Endothelial cell of umbilical vein (primary cell): ENCODE data around the gene SCAI. TPM values are rescaled to one million over a fixed set of nuclear protein-coding genes. Genes with fewer than 3 reads are reported as not detected.

ENCODE experiments used
- BruUV-seq: library from RNA; stranded (reverse); fragments of 400-500 nt; replicated peaks from 2 replicates; lab custom pipeline; 2021; lab: Mats Ljungman, UMichigan
- CTCF ChIA-PET: fragments of 300-600, 350-600 bp; sonication (Branson Sonifier 250); formaldehyde crosslinking; loops from one replicate; lab custom pipeline; 2021; ENCODE audit warnings: antibody characterized with exemption, inconsistent platforms; lab: Charles Lee
- POLR2A ChIA-PET: fragments of 300-600, 350-600 bp; sonication (Branson Sonifier 250); formaldehyde crosslinking; loops from one replicate; lab custom pipeline; 2021; ENCODE audit warnings: antibody characterized with exemption, inconsistent platforms; lab: Charles Lee
- DNase-seq: peaks from one replicate; pipeline ENCODE4 v3.0.0-alpha.2; 2011; ENCODE audit warnings: low read depth, low spot score
- FAIRE-seq: peaks from 2 replicates; lab custom pipeline; 2011; peaks lifted over from hg19 to GRCh38; lab: Jason Lieb, UNC
- H2AFZ ChIP-seq: 2 replicates; pipeline ENCODE4 v1.6.0; 2012; ENCODE audit warnings: low read depth, low read length, control low read depth, inconsistent platforms
- H3K27ac ChIP-seq: 2 replicates; pipeline ENCODE4 v1.5.1; 2011; ENCODE audit warnings: low read depth, mild to moderate bottlenecking, control low read depth, low read length, moderate library complexity; ENCODE audit not compliant: insufficient read depth
- H3K27me3 ChIP-seq, 2 experiments: 2 replicates each; pipeline versions ENCODE4 v1.6.0 to v1.6.1; 2011; ENCODE audit warnings: low read length in 2 of 2, mixed read lengths in 1 of 2; ENCODE audit not compliant: control insufficient read depth in 2 of 2, insufficient read depth in 2 of 2
- H3K36me3 ChIP-seq, 2 experiments: 2 replicates in 1 of 2; 3 replicates in 1 of 2; pipeline ENCODE4 v1.5.1; 2011; ENCODE audit warnings: low read length in 2 of 2, mild to moderate bottlenecking in 1 of 2, moderate library complexity in 1 of 2; ENCODE audit not compliant: control insufficient read depth in 2 of 2, insufficient read depth in 2 of 2; ENCODE audit errors: extremely low read depth in 1 of 2
- H3K4me1 ChIP-seq: 3 replicates; pipeline ENCODE4 v1.5.1; 2011; ENCODE audit warnings: mild to moderate bottlenecking, low read length; ENCODE audit not compliant: control insufficient read depth, insufficient read depth; ENCODE audit errors: extremely low read depth
- H3K4me2 ChIP-seq: 2 replicates; pipeline ENCODE4 v1.6.1; 2011; ENCODE audit warnings: low read length, control low read depth, mixed read lengths; ENCODE audit not compliant: insufficient read depth
- H3K4me3 ChIP-seq, 3 experiments: fragments of 200-600 bp in 1 of 3; sonication (generic), shearing (Covaris generic) in 1 of 3; replicated peaks in 1 of 3; 2 replicates each; pipeline ENCODE4 v1.5.1; 2011 to 2016; ENCODE audit warnings: control low read depth in 3 of 3, low read length in 3 of 3, mild to moderate bottlenecking in 2 of 3, inconsistent platforms in 1 of 3, low read depth in 1 of 3, moderate library complexity in 1 of 3; ENCODE audit not compliant: insufficient read depth in 1 of 3
- H3K79me2 ChIP-seq: 2 replicates; pipeline ENCODE4 v1.6.0; 2012; ENCODE audit warnings: low read length, inconsistent platforms; ENCODE audit not compliant: control insufficient read depth, insufficient read depth
- H3K9ac ChIP-seq: replicated peaks from 2 replicates; pipeline ENCODE3; 2011; ENCODE audit warnings: low read length, control low read depth; ENCODE audit not compliant: insufficient read depth; ENCODE audit errors: extremely low read depth
- H3K9me1 ChIP-seq: replicated peaks from 3 replicates; pipeline ENCODE4 v1.6.0; 2011; ENCODE audit warnings: mild to moderate bottlenecking, low read length; ENCODE audit not compliant: control insufficient read depth, insufficient read depth; ENCODE audit errors: extremely low read depth
- H3K9me3 ChIP-seq: replicated peaks from 2 replicates; pipeline ENCODE4 v1.5.1; 2012; ENCODE audit warnings: low read length, inconsistent platforms; ENCODE audit not compliant: control insufficient read depth, insufficient read depth
- H4K20me1 ChIP-seq: replicated peaks from 2 replicates; pipeline ENCODE3; 2011; ENCODE audit warnings: mild to moderate bottlenecking, low read length; ENCODE audit not compliant: control insufficient read depth, insufficient read depth; ENCODE audit errors: extremely low read depth
- CTCF ChIP-seq, 2 donors: IDR thresholded peaks; 1 replicate in 1 of 2; 2 replicates in 1 of 2; pipeline ENCODE4 v1.5.1; 2011; ENCODE audit warnings: low read length in 2 of 2, mild to moderate bottlenecking in 2 of 2, moderate library complexity in 2 of 2, control low read depth in 1 of 2, inconsistent platforms in 1 of 2, low read depth in 1 of 2; ENCODE audit not compliant: insufficient read depth in 1 of 2; ENCODE audit errors: extremely low read depth in 1 of 2
- EZH2 ChIP-seq: IDR thresholded peaks from 2 replicates; pipeline ENCODE4 v1.6.1; 2012; ENCODE audit warnings: borderline replicate concordance, low read depth, mild to moderate bottlenecking, moderate library complexity, low read length, inconsistent platforms; ENCODE audit not compliant: severe bottlenecking
- FOS ChIP-seq: IDR thresholded peaks from 2 replicates; pipeline ENCODE4 v1.6.1; 2011; ENCODE audit warnings: mild to moderate bottlenecking, low read length, moderate library complexity, borderline replicate concordance; ENCODE audit not compliant: insufficient read depth
- GATA2 ChIP-seq: IDR thresholded peaks from 2 replicates; pipeline ENCODE4 v1.7.0; 2011; ENCODE audit warnings: low read depth, mild to moderate bottlenecking, moderate library complexity, mixed read lengths, low read length; ENCODE audit not compliant: insufficient read length, insufficient read depth
- JUN ChIP-seq: IDR thresholded peaks from 2 replicates; pipeline ENCODE4 v1.6.1; 2011; ENCODE audit warnings: borderline replicate concordance, low read depth; ENCODE audit not compliant: insufficient read length, insufficient read depth
- MAX ChIP-seq: IDR thresholded peaks from 2 replicates; pipeline ENCODE4 v1.6.1; 2011; ENCODE audit not compliant: insufficient read depth, insufficient read length
- MYC ChIP-seq: IDR thresholded peaks from one replicate; pipeline ENCODE4 v1.6.1; 2011; ENCODE audit warnings: mild to moderate bottlenecking, low read depth, low read length
- POLR2A ChIP-seq: IDR thresholded peaks from 2 replicates; pipeline ENCODE4 v1.6.1; 2012; ENCODE audit warnings: low read depth, mild to moderate bottlenecking, control low read depth, low read length
- POLR2AphosphoS5 ChIP-seq: IDR thresholded peaks from 2 replicates; pipeline ENCODE4 v1.6.1; 2012; ENCODE audit warnings: low read depth, mild to moderate bottlenecking, control low read depth, low read length, moderate library complexity; ENCODE audit not compliant: insufficient read depth
- dilution Hi-C: fragments of 300-500 bp; cut with MboI; formaldehyde crosslinking; loops from one replicate; pipeline ENCODE4 v1.15.0; 2019; ENCODE audit warnings: low sequenced_read_pairs; ENCODE audit not compliant: extremely low pct_ligation_motif_present
- intact Hi-C: fragments of 100-400 bp; cut with micrococcal nuclease; formaldehyde crosslinking; loops from one replicate; pipeline ENCODE4 v1.10.0; 2022
- polyA plus RNA-seq, 4 experiments: library from polyadenylated mRNA; depleted of rRNA in 3 of 4; stranded (reverse) in 3 of 4; unstranded in 1 of 4; fragments of >200 nt; gene quantifications; 2 replicates each; pipeline versions ENCODE4 v1.2.1 to v1.2.3, GENCODE V29; 2011 to 2012; ENCODE audit warnings: missing spikeins in 1 of 4
- total RNA-seq: library from RNA; stranded (reverse); gene quantifications from 2 replicates; pipeline ENCODE4 v1.2.3, GENCODE V29; 2021

Gene SCAI
- total and polyA plus RNA-seq, 2 donors (not counting 3 experiments of a cell fraction or from before 2014, with no cell fraction given) = 2.0 to 9.3 TPM

- H3K9me1 ChIP-seq = no peaks in the 10 kb centered on the region
- no peaks in the 10 kb centered on the region for H3K79me2 ChIP-seq
- no TSS peak for BruUV-seq
- intact Hi-C loops (no loop called here), dilution Hi-C loops (no loop called here)
- POLR2A ChIA-PET = no interaction called here
- H2AFZ ChIP-seq = no peak overlapping the region
- no peak for FAIRE-seq
- no peak for DNase-seq
- CTCF ChIA-PET = interaction anchor here (0.9 kb wide), 1 partner anchor 64 kb away, joined by 3 read pairs; no protein-coding TSS in a partner anchor
- no peaks in the 10 kb centered on the region for H3K36me3 ChIP-seq
- no peaks in the 10 kb centered on the region for H4K20me1 ChIP-seq
- H3K4me3 ChIP-seq = no peak overlapping the region
- H3K9ac ChIP-seq = no peak overlapping the region
- TF ChIP-seq GATA2 (no peak), CTCF (IDR thresholded peaks at IDR 0.05; ENCODE audit: extremely low read depth in 1 of 2, insufficient read depth in 1 of 2, low read depth in 1 of 2, low read length in 2 of 2) (no peak), POLR2A (no peak), JUN (no peak), EZH2 (no peak), FOS (no peak), POLR2AphosphoS5 (no peak), MAX (no peak), MYC (no peak)
- no peak overlapping the region for H3K4me2 ChIP-seq
- no peaks in the 10 kb centered on the region for H3K9me3 ChIP-seq
- H3K4me1 ChIP-seq = no peaks in the 10 kb centered on the region
- no peak overlapping the region for H3K27ac ChIP-seq
- H3K27me3 ChIP-seq = no peaks in the 10 kb centered on the region
Observed at GRCh38 chr9:125003332-125003731, 140.0 kb downstream of the SCAI start.
